Transverse colon (tissue), 4 donors: ENCODE data around the gene GRIFIN. TPM values are rescaled to one million over a fixed set of nuclear protein-coding genes. Genes with fewer than 3 reads are reported as not detected.

Experiments
- DNase-seq: peaks from one replicate; pipeline ENCODE4 v3.0.0-alpha.2; 2019
- H3K27ac ChIP-seq, 4 donors: fragments of 200-600 bp; sonication (generic); 2 replicates each; pipeline ENCODE4 v1.5.1; 2016 to 2018; ENCODE audit warnings: inconsistent platforms in 4 of 4
- H3K27me3 ChIP-seq: fragments of 200-600 bp; sonication (generic); 2 replicates; pipeline ENCODE4 v1.5.1; 2017; ENCODE audit warnings: inconsistent platforms
- H3K36me3 ChIP-seq, 4 donors: fragments of 200-600 bp; sonication (generic); 2 replicates each; pipeline ENCODE4 v1.5.1; 2017 to 2019; ENCODE audit warnings: inconsistent platforms in 4 of 4
- H3K4me1 ChIP-seq, 4 donors: fragments of 200-600 bp; sonication (generic); 2 replicates each; pipeline ENCODE4 v1.5.1; 2017 to 2020; ENCODE audit warnings: inconsistent platforms in 4 of 4
- H3K4me3 ChIP-seq, 4 donors: fragments of 200-600 bp; sonication (generic); 1 replicate in 1 of 4; 2 replicates in 3 of 4; pipeline versions ENCODE4 v1.5.1 to v1.6.1; 2017 to 2019; ENCODE audit warnings: inconsistent platforms in 4 of 4
- H3K9me3 ChIP-seq, 2 donors: fragments of 200-600 bp; sonication (generic); 2 replicates each; pipeline ENCODE4 v1.5.1; 2017 to 2019; ENCODE audit warnings: inconsistent platforms in 2 of 2
- CTCF ChIP-seq, 5 experiments: fragments of 200-600 bp in 3 of 5; fragments of 450-650 bp in 2 of 5; sonication (generic) in 3 of 5; IDR thresholded peaks; 1 replicate in 2 of 5; 2 replicates in 3 of 5; pipeline ENCODE4 v1.5.1; 2016 to 2017; ENCODE audit warnings: antibody characterized with exemption in 5 of 5, inconsistent platforms in 3 of 5, mild to moderate bottlenecking in 2 of 5, moderate library complexity in 1 of 5
- EP300 ChIP-seq: sonication (generic); formaldehyde crosslinking; IDR thresholded peaks from one replicate; pipeline ENCODE4 v1.6.1; 2017; ENCODE audit warnings: antibody characterized with exemption, low read depth
- POLR2A ChIP-seq: fragments of 450-650 bp; IDR thresholded peaks from one replicate; pipeline ENCODE4 v1.6.1; 2016; ENCODE audit warnings: antibody characterized with exemption, mild to moderate bottlenecking, moderate library complexity
- POLR2AphosphoS5 ChIP-seq, 3 donors: sonication (generic); formaldehyde crosslinking; IDR thresholded peaks; one replicate each; pipeline ENCODE4 v1.6.1; 2016; ENCODE audit warnings: antibody characterized with exemption in 3 of 3
- WGBS, 2 donors: methylation state at CpG; one replicate each; pipeline ENCODE4 v1.1.5; 2018; ENCODE audit warnings: low coverage in 1 of 2; 5-methylcytosine and 5-hydroxymethylcytosine counted together
- in situ Hi-C, 4 donors: fragments of 200-750 bp; cut with MboI; loops; one replicate each; pipeline versions ENCODE4 v1.15.0 to v1.15.1; 2017; ENCODE audit warnings: low sequenced_read_pairs in 3 of 4, low pct_ligation_motif_present in 1 of 4, low pct_unique_long_range_greater_than_20kb in 1 of 4
- intact Hi-C: fragments of 100-400 bp; cut with DNase I; formaldehyde crosslinking; loops from one replicate; pipeline ENCODE4 v1.15.1; 2023; ENCODE audit warnings: low total_unique reads
- total RNA-seq, 4 donors: library from RNA; depleted of rRNA; stranded (reverse); fragments of >200 nt; gene quantifications; one replicate each; pipeline ENCODE4 v1.1.0, GENCODE V29; 2016

GRIFIN gene
- total RNA-seq, 4 donors from 2014 or later = not detected

GRCh38 chr7:2501947-2502646 is 25.9 kb upstream of the GRIFIN start:
- in situ Hi-C loops (no loop called here), intact Hi-C loops (no loop called here)
- 71 to 80% methylated on average over 1 to 7 of the region's 9 CpGs for WGBS, 2 donors
- DNase-seq = no peak
- H3K27ac ChIP-seq = no peak overlapping the region
- H3K4me1 ChIP-seq = no peaks in the 10 kb centered on the region
- H3K27me3 ChIP-seq = peaks cover 17% of the 10 kb centered on the region
- TF ChIP-seq POLR2A (no peak), CTCF (IDR thresholded peaks at IDR 0.05) (no peak), POLR2AphosphoS5 (IDR thresholded peaks at IDR 0.05) (no peak), EP300 (no peak)
- H3K9me3 ChIP-seq = no peaks in the 10 kb centered on the region
- no peak overlapping the region for H3K4me3 ChIP-seq
- H3K36me3 ChIP-seq = no peaks in the 10 kb centered on the region

GRCh38 chr7:2500701-2501100 is 24.5 kb upstream of the GRIFIN start:
- in situ Hi-C loops (no loop called here), intact Hi-C loops (no loop called here)
- Histone ChIP-seq H3K27ac (no peak overlapping the region), H3K4me3 (no peak overlapping the region), H3K27me3 (peaks cover 25% of the 10 kb centered on the region), H3K9me3 (no peaks in the 10 kb centered on the region), H3K36me3 (no peaks in the 10 kb centered on the region), H3K4me1 (peaks cover 0 to 2% (median under 1%) of the 10 kb centered on the region in 4 donors)
- no peak for DNase-seq
- TF ChIP-seq POLR2AphosphoS5 (IDR thresholded peaks at IDR 0.05) (no peak), CTCF (IDR thresholded peaks at IDR 0.05) (no peak), EP300 (no peak), POLR2A (no peak)
- WGBS, 2 donors = 88% methylated on average over 5 to 11 of the region's 12 CpGs

- H3K36me3 ChIP-seq = no peaks in the 10 kb centered on the region
- no peak for DNase-seq
- H3K27ac ChIP-seq = no peak overlapping the region
- 85 to 89% methylated on average over 6 to 27 of the region's 27 CpGs for WGBS, 2 donors
- H3K9me3 ChIP-seq = no peaks in the 10 kb centered on the region
- no peak overlapping the region for H3K4me3 ChIP-seq
- no peak for TF ChIP-seq EP300
- no peak for TF ChIP-seq CTCF (IDR thresholded peaks at IDR 0.05)
- no peak for TF ChIP-seq POLR2AphosphoS5 (IDR thresholded peaks at IDR 0.05)
- TF ChIP-seq POLR2A = no peak
- intact Hi-C loops (no loop called here), in situ Hi-C loops (loop anchor here in 1 of 4 donors (25.0 kb wide), 1 partner anchor 187 kb away; the partner anchor contains the start of gene AMZ1)
- H3K4me1 ChIP-seq = peaks cover 0 to 6% (median 3%) of the 10 kb centered on the region in 4 donors
- H3K27me3 ChIP-seq = peaks cover 31% of the 10 kb centered on the region
Measured at GRCh38 chr7:2499719-2500430, 23.7 kb upstream of the GRIFIN start.

GRCh38 chr7:2499181-2499580 is 23.0 kb upstream of the GRIFIN start:
- intact Hi-C loops = no loop called here
- Histone ChIP-seq H3K27me3 (peaks cover 34% of the 10 kb centered on the region), H3K4me1 (peaks cover 0 to 13% (median 8%) of the 10 kb centered on the region in 4 donors), H3K27ac (no peak overlapping the region), H3K4me3 (no peak overlapping the region), H3K36me3 (no peaks in the 10 kb centered on the region), H3K9me3 (no peaks in the 10 kb centered on the region)
- 82 to 100% methylated on average over 1 to 7 of the region's 7 CpGs for WGBS, 2 donors
- TF ChIP-seq POLR2AphosphoS5 (IDR thresholded peaks at IDR 0.05) = no peak
- TF ChIP-seq EP300 = no peak
- no peak for TF ChIP-seq POLR2A
- no peak for TF ChIP-seq CTCF (IDR thresholded peaks at IDR 0.05)
- no peak for DNase-seq
- in situ Hi-C loops = loop anchor here in 1 of 4 donors (25.0 kb wide), 1 partner anchor 188 kb away; the partner anchor contains the start of gene AMZ1
